Measurements from ENCODE around the gene DAAM2.

DAAM2 gene

DNA sequence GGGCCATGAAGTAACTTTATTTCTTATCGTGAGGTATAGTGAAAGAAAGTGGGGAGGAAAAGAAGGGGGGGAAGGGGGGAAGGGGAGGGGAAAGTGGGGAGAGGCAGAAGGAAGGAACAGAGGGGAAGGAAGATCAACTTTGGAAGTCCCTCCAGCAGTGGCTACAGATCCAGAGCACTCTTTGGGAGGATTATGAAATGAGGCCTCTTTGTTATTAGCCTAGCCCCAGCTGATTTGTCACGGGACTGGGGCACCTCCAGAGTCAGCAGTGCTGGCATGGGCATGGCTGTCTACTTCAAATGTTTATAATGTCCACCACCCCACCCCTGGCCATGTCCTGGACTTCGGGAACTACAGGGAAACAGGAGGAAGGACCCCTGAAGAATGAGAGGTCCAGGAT, 134.5 kb downstream of the DAAM2 start:
- peaks cover 0 to 2% of the 10 kb centered on the region in 2 donors for H3K9me3 ChIP-seq (replicated peaks in 1 of 2; ENCODE audit: control insufficient read depth in 2 of 2, insufficient read depth in 1 of 2, low read depth in 1 of 2, low read length in 2 of 2)
- no peak overlapping the region for H3K27ac ChIP-seq (replicated peaks; ENCODE audit: low read length)
- no peak overlapping the region for H3K4ac ChIP-seq (ENCODE audit: low read length)
- no peak overlapping the region for H3K4me2 ChIP-seq (ENCODE audit: insufficient read depth, low read length, poor library complexity, severe bottlenecking)
- H2BK120ac ChIP-seq (ENCODE audit: low read depth, low read length), result no peak overlapping the region
- no peak overlapping the region for H3K9ac ChIP-seq (ENCODE audit: low read depth, low read length, poor library complexity)
- no peak overlapping the region for H3K23ac ChIP-seq (ENCODE audit: low read depth, low read length, poor library complexity)
- no peak overlapping the region for H3K18ac ChIP-seq (ENCODE audit: low read length)
- WGBS, 2 donors (ENCODE audit: extremely low coverage in 2 of 2, insufficient read length in 2 of 2, insufficient replicate concordance in 1 of 2), result no CpG with 5 or more reads among the region's 3 CpGs
- peaks cover 3% of the 10 kb centered on the region for H3K79me1 ChIP-seq (ENCODE audit: low read depth, low read length)
- H3K14ac ChIP-seq (ENCODE audit: low read length), result no peak overlapping the region
- peaks cover 0 to 2% of the 10 kb centered on the region in 2 donors for H3K4me1 ChIP-seq (ENCODE audit: control insufficient read depth in 2 of 2, insufficient read depth in 1 of 2, low read depth in 1 of 2, low read length in 2 of 2)
- no peak overlapping the region for H2AFZ ChIP-seq (ENCODE audit: low read length)
- H4K91ac ChIP-seq (ENCODE audit: low read depth, low read length, poor library complexity), result no peak overlapping the region
- H3K27me3 ChIP-seq (ENCODE audit: control insufficient read depth in 3 of 3, insufficient read depth in 3 of 3, low read depth in 1 of 3, low read length in 3 of 3), result peaks cover 0 to 1% (median 0%) of the 10 kb centered on the region in 3 experiments
- no peak overlapping the region for H3K4me3 ChIP-seq (ENCODE audit: low read length in 2 of 2)
- no peak for DNase-seq (ENCODE audit: low spot score)
- peaks cover 7 to 8% of the 10 kb centered on the region in 2 donors for H3K36me3 ChIP-seq (replicated peaks in 1 of 2; ENCODE audit: control insufficient read depth in 2 of 2, insufficient read depth in 2 of 2, low read length in 2 of 2)
- no peak overlapping the region for H4K8ac ChIP-seq (ENCODE audit: low read depth, low read length)
- H2BK15ac ChIP-seq (ENCODE audit: low read length), result no peak overlapping the region
- H2BK12ac ChIP-seq (ENCODE audit: low read length), result no peak overlapping the region
- H2AK5ac ChIP-seq (ENCODE audit: low read depth, low read length), result no peak overlapping the region
- H2BK5ac ChIP-seq (ENCODE audit: low read length), result no peak overlapping the region

DNA sequence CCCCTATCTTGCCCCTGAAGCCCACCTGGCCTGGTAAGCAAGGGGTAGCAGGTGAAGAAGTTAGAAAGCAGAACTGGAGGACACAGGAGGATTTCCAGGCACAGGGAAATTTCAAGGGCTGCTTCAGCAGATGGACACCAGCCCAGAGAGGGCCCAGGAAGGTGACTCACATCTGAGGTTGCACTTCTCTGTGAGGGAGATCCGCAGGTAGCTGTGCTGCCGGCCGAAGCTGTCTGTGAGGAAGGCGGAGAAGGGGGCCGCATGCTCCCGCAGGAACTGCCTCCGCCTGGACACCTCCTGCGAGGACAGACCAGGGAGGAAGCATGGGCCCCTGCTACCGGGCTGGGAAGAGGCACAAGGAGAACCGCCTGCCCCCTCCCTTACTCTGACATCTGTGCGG, 135.0 kb downstream of the DAAM2 start:
- no peak overlapping the region for H3K18ac ChIP-seq (ENCODE audit: low read length)
- no peak overlapping the region for H4K8ac ChIP-seq (ENCODE audit: low read depth, low read length)
- no peak overlapping the region for H2AK5ac ChIP-seq (ENCODE audit: low read depth, low read length)
- H2BK120ac ChIP-seq (ENCODE audit: low read depth, low read length), result no peak overlapping the region
- no peak overlapping the region for H2BK12ac ChIP-seq (ENCODE audit: low read length)
- H3K23ac ChIP-seq (ENCODE audit: low read depth, low read length, poor library complexity), result no peak overlapping the region
- H3K14ac ChIP-seq (ENCODE audit: low read length), result no peak overlapping the region
- H3K4ac ChIP-seq (ENCODE audit: low read length), result no peak overlapping the region
- H3K27ac ChIP-seq (replicated peaks; ENCODE audit: low read length), result no peak overlapping the region
- H2BK15ac ChIP-seq (ENCODE audit: low read length), result no peak overlapping the region
- H3K4me3 ChIP-seq (ENCODE audit: low read length in 2 of 2), result no peak overlapping the region
- WGBS, 2 donors (ENCODE audit: extremely low coverage in 2 of 2, insufficient read length in 2 of 2, insufficient replicate concordance in 1 of 2), result no CpG with 5 or more reads among the region's 11 CpGs
- no peak overlapping the region for H2BK5ac ChIP-seq (ENCODE audit: low read length)
- peaks cover 3% of the 10 kb centered on the region for H3K79me1 ChIP-seq (ENCODE audit: low read depth, low read length)
- peaks cover 7 to 8% of the 10 kb centered on the region in 2 donors for H3K36me3 ChIP-seq (replicated peaks in 1 of 2; ENCODE audit: control insufficient read depth in 2 of 2, insufficient read depth in 2 of 2, low read length in 2 of 2)
- H3K9ac ChIP-seq (ENCODE audit: low read depth, low read length, poor library complexity), result no peak overlapping the region
- no peak overlapping the region for H3K4me2 ChIP-seq (ENCODE audit: insufficient read depth, low read length, poor library complexity, severe bottlenecking)
- H3K9me3 ChIP-seq (replicated peaks in 1 of 2; ENCODE audit: control insufficient read depth in 2 of 2, insufficient read depth in 1 of 2, low read depth in 1 of 2, low read length in 2 of 2), result peaks cover 0 to 2% of the 10 kb centered on the region in 2 donors
- no peak overlapping the region for H4K91ac ChIP-seq (ENCODE audit: low read depth, low read length, poor library complexity)
- no peak for DNase-seq (ENCODE audit: low spot score)
- peaks cover 0 to 6% of the 10 kb centered on the region in 2 donors for H3K4me1 ChIP-seq (ENCODE audit: control insufficient read depth in 2 of 2, insufficient read depth in 1 of 2, low read depth in 1 of 2, low read length in 2 of 2)
- peaks cover 0 to 1% (median 0%) of the 10 kb centered on the region in 3 experiments for H3K27me3 ChIP-seq (ENCODE audit: control insufficient read depth in 3 of 3, insufficient read depth in 3 of 3, low read depth in 1 of 3, low read length in 3 of 3)
- no peak overlapping the region for H2AFZ ChIP-seq (ENCODE audit: low read length)

DNA sequence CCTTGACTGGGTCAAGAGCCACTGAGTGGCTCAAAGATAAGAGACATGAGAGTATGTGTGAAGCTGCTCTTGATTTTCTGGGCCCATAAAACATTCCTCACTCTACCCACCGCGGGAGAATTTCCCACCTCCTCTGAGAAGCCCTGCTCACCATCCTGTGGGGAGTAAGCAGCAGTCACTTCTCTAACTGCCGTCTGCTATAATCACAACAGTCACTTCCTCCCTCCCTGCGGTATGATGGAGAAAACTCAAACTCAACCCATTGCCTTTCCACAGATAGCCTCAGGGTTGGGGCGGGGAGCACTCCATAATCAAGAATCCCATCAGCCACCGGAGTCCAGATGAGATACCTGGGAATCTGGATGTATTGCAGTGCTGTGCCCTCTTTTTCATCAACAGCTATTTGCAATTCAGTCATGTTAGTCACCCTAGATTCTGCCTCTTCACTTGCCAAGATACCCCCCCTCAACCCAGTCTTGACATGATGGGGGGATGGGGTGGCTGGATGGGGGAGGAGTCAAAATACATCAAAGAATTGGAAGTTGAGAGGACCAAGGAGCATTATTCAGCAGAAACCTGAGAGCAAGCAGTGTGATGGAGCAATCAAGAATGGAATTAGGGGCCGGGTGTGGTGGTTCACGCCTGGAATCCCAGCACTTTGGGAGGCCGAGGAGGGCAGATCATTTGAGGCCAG, 137.0 kb downstream of the DAAM2 start:
- no peak overlapping the region for H3K27ac ChIP-seq (replicated peaks; ENCODE audit: low read length)
- no peak overlapping the region for H3K4me2 ChIP-seq (ENCODE audit: insufficient read depth, low read length, poor library complexity, severe bottlenecking)
- no peak for DNase-seq (ENCODE audit: low spot score)
- H2AFZ ChIP-seq (ENCODE audit: low read length), result no peak overlapping the region
- H4K8ac ChIP-seq (ENCODE audit: low read depth, low read length), result no peak overlapping the region
- no peak overlapping the region for H3K9ac ChIP-seq (ENCODE audit: low read depth, low read length, poor library complexity)
- no peak overlapping the region for H3K23ac ChIP-seq (ENCODE audit: low read depth, low read length, poor library complexity)
- no peak overlapping the region for H3K14ac ChIP-seq (ENCODE audit: low read length)
- WGBS, 2 donors (ENCODE audit: extremely low coverage in 2 of 2, insufficient read length in 2 of 2, insufficient replicate concordance in 1 of 2), result no CpG with 5 or more reads among the region's 9 CpGs
- H2BK12ac ChIP-seq (ENCODE audit: low read length), result no peak overlapping the region
- H3K9me3 ChIP-seq (replicated peaks in 1 of 2; ENCODE audit: control insufficient read depth in 2 of 2, insufficient read depth in 1 of 2, low read depth in 1 of 2, low read length in 2 of 2), result peaks cover 0 to 2% of the 10 kb centered on the region in 2 donors
- no peak overlapping the region for H2BK5ac ChIP-seq (ENCODE audit: low read length)
- no peak overlapping the region for H3K4ac ChIP-seq (ENCODE audit: low read length)
- H3K36me3 ChIP-seq (replicated peaks in 1 of 2; ENCODE audit: control insufficient read depth in 2 of 2, insufficient read depth in 2 of 2, low read length in 2 of 2), result peaks cover 5 to 7% of the 10 kb centered on the region in 2 donors
- no peaks in the 10 kb centered on the region for H3K79me1 ChIP-seq (ENCODE audit: low read depth, low read length)
- H3K27me3 ChIP-seq (ENCODE audit: control insufficient read depth in 3 of 3, insufficient read depth in 3 of 3, low read depth in 1 of 3, low read length in 3 of 3), result no peaks in the 10 kb centered on the region
- no peak overlapping the region for H3K4me3 ChIP-seq (ENCODE audit: low read length in 2 of 2)
- H2BK15ac ChIP-seq (ENCODE audit: low read length), result no peak overlapping the region
- no peak overlapping the region for H3K18ac ChIP-seq (ENCODE audit: low read length)
- no peak overlapping the region for H2AK5ac ChIP-seq (ENCODE audit: low read depth, low read length)
- H4K91ac ChIP-seq (ENCODE audit: low read depth, low read length, poor library complexity), result no peak overlapping the region
- no peak overlapping the region for H2BK120ac ChIP-seq (ENCODE audit: low read depth, low read length)
- H3K4me1 ChIP-seq (ENCODE audit: control insufficient read depth in 2 of 2, insufficient read depth in 1 of 2, low read depth in 1 of 2, low read length in 2 of 2), result peaks cover 3 to 12% of the 10 kb centered on the region in 2 donors

DNA sequence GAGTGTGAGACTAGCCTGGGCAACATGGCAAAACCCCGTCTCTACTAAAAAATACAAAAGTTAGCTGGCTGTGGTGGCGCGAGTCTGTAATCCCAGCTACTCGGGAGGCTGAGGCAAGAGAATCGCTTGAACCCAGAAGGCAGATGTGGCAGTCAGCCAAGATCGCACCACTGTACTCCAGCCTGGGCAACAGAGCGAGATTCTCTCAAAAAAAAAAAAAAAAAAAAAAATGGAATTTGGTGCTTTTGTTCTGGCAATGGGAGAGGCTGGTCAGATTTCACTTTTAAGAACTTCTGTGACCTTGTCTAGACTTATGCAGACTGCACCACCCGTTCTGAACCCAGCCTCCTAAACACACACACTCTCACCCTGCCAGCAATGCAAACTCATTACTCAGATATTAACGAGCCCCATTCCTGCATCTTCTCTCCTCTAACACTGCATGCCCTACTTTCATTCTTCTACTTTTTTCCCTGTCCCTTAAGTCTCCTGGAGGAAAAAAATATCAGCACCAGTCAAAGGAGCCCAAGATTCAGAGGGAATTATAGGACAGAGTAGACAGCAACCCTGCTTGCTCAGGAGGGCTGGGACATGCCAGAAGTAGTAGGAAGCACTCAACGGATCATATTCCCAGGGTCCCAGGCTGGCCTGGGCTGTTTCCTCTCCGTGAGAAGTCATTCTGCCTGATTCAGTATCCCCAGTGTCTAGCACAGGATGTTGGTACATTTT, 137.7 kb downstream of the DAAM2 start:
- DNase-seq (ENCODE audit: low spot score), result no peak
- H3K9me3 ChIP-seq (replicated peaks in 1 of 2; ENCODE audit: control insufficient read depth in 2 of 2, insufficient read depth in 1 of 2, low read depth in 1 of 2, low read length in 2 of 2), result peaks cover 0 to 2% of the 10 kb centered on the region in 2 donors
- no peak overlapping the region for H2BK5ac ChIP-seq (ENCODE audit: low read length)
- H3K23ac ChIP-seq (ENCODE audit: low read depth, low read length, poor library complexity), result no peak overlapping the region
- no peak overlapping the region for H3K4ac ChIP-seq (ENCODE audit: low read length)
- no peak overlapping the region for H3K4me3 ChIP-seq (ENCODE audit: low read length in 2 of 2)
- H3K27me3 ChIP-seq (ENCODE audit: control insufficient read depth in 3 of 3, insufficient read depth in 3 of 3, low read depth in 1 of 3, low read length in 3 of 3), result no peaks in the 10 kb centered on the region
- H2BK120ac ChIP-seq (ENCODE audit: low read depth, low read length), result no peak overlapping the region
- no CpG with 5 or more reads among the region's 11 CpGs for WGBS, 2 donors (ENCODE audit: extremely low coverage in 2 of 2, insufficient read length in 2 of 2, insufficient replicate concordance in 1 of 2)
- no peak overlapping the region for H3K14ac ChIP-seq (ENCODE audit: low read length)
- no peak overlapping the region for H2BK12ac ChIP-seq (ENCODE audit: low read length)
- no peak overlapping the region for H2AK5ac ChIP-seq (ENCODE audit: low read depth, low read length)
- no peak overlapping the region for H2BK15ac ChIP-seq (ENCODE audit: low read length)
- peaks cover 4 to 6% of the 10 kb centered on the region in 2 donors for H3K36me3 ChIP-seq (replicated peaks in 1 of 2; ENCODE audit: control insufficient read depth in 2 of 2, insufficient read depth in 2 of 2, low read length in 2 of 2)
- H2AFZ ChIP-seq (ENCODE audit: low read length), result no peak overlapping the region
- no peak overlapping the region for H4K8ac ChIP-seq (ENCODE audit: low read depth, low read length)
- H3K4me2 ChIP-seq (ENCODE audit: insufficient read depth, low read length, poor library complexity, severe bottlenecking), result no peak overlapping the region
- H3K79me1 ChIP-seq (ENCODE audit: low read depth, low read length), result no peaks in the 10 kb centered on the region
- no peak overlapping the region for H4K91ac ChIP-seq (ENCODE audit: low read depth, low read length, poor library complexity)
- H3K9ac ChIP-seq (ENCODE audit: low read depth, low read length, poor library complexity), result no peak overlapping the region
- H3K18ac ChIP-seq (ENCODE audit: low read length), result no peak overlapping the region
- H3K27ac ChIP-seq (replicated peaks; ENCODE audit: low read length), result no peak overlapping the region
- H3K4me1 ChIP-seq (ENCODE audit: control insufficient read depth in 2 of 2, insufficient read depth in 1 of 2, low read depth in 1 of 2, low read length in 2 of 2), result peaks cover 3 to 12% of the 10 kb centered on the region in 2 donors

All from neuronal stem cell (in vitro differentiated cells).